ENCODE measurements around the gene GNAS.

DNA sequence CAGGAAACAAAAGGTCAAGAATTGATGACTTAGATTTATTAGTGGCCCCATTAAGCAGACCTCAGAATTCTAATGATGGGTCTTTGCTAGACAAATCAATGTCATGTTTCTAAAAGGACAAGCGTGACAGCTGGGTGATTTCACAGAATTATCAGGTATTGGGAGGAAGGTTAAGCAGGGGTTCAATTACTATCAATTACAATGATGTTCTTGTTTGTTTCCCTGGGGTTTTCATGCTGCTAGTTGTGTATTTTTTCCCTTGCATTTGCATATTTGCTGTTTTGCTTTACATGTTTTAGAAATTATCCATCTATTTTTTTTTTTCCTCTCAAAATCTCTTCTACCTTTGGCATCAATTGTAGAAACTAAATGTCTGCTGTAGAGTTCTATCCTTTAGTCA lies 27.9 kb downstream of the GNAS start:
- TF ChIP-seq, protein P1, sequence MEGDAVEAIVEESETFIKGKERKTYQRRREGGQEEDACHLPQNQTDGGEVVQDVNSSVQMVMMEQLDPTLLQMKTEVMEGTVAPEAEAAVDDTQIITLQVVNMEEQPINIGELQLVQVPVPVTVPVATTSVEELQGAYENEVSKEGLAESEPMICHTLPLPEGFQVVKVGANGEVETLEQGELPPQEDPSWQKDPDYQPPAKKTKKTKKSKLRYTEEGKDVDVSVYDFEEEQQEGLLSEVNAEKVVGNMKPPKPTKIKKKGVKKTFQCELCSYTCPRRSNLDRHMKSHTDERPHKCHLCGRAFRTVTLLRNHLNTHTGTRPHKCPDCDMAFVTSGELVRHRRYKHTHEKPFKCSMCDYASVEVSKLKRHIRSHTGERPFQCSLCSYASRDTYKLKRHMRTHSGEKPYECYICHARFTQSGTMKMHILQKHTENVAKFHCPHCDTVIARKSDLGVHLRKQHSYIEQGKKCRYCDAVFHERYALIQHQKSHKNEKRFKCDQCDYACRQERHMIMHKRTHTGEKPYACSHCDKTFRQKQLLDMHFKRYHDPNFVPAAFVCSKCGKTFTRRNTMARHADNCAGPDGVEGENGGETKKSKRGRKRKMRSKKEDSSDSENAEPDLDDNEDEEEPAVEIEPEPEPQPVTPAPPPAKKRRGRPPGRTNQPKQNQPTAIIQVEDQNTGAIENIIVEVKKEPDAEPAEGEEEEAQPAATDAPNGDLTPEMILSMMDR (IDR thresholded peaks at IDR 0.05 in 4 of 5, conservative IDR thresholded peaks at IDR 0.05 in 1 of 5): no peak
- no peak for TF ChIP-seq POLR2A (IDR thresholded peaks at IDR 0.05)
